PC-3 (cell line): Measurements from ENCODE around the gene PDHB.

ENCODE experiments used
- EZH2 ChIP-seq: fragments of 300-600 bp; sonication (generic); IDR thresholded peaks from one replicate; pipeline ENCODE4 v1.6.1; 2017; ENCODE audit warnings: antibody characterized with exemption, mild to moderate bottlenecking, low read length; ENCODE audit not compliant: unreplicated experiment
- TF ChIP-seq, protein P1 (sequence below): fragments of 300-600 bp; sonication (generic); conservative IDR thresholded peaks from 2 replicates; pipeline ENCODE4 v1.5.1; 2017; ENCODE audit warnings: antibody characterized with exemption, low read depth, mild to moderate bottlenecking, low read length

DNA sequence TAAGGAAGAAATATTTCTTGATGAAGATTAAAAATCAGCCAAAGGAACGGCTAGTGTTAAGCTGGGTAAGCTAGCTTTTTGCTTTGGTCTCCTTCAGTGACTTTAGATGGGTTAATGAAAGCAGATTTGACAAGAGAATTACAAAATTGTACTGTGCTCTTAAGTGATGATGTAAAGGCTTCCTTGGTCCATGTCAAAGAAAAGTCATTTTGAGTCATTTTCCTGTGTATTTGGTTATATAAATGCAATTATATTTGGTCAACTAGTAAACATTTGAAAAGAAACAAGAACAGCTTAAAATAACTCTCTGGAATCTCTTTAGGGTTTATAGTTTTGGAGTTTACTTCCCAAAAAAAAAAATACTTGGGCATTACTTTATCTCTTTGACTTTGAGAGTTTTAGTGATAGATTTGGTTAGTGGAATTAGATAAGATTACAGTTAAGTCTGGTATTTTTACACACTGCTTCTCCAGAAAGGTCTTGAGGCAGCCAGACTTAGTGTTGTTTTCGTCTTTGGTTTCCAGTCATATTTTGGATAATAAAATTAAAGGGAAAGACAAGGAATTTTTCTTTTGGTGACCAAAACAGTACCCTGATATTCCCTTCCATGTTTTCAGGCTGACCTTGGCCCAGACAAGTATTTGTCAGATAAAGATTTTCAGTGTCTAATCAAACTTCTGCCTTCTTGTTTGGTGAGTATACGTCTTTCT, 42.3 kb downstream of the PDHB start:
- TF ChIP-seq EZH2: no peak
- TF ChIP-seq, protein P1, sequence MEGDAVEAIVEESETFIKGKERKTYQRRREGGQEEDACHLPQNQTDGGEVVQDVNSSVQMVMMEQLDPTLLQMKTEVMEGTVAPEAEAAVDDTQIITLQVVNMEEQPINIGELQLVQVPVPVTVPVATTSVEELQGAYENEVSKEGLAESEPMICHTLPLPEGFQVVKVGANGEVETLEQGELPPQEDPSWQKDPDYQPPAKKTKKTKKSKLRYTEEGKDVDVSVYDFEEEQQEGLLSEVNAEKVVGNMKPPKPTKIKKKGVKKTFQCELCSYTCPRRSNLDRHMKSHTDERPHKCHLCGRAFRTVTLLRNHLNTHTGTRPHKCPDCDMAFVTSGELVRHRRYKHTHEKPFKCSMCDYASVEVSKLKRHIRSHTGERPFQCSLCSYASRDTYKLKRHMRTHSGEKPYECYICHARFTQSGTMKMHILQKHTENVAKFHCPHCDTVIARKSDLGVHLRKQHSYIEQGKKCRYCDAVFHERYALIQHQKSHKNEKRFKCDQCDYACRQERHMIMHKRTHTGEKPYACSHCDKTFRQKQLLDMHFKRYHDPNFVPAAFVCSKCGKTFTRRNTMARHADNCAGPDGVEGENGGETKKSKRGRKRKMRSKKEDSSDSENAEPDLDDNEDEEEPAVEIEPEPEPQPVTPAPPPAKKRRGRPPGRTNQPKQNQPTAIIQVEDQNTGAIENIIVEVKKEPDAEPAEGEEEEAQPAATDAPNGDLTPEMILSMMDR: no peak
